C1 segment of cervical spinal cord (tissue), 14 donors: ENCODE results near the gene SENP7.
"Not testable (repeated sequence)": the region's sequence is repeated elsewhere in the genome, so short reads cannot be mapped to it uniquely, and the experiment has no call there.

ENCODE experiments used
- DNase-seq, 14 donors: peaks; one replicate each; lab custom pipeline; 2025; lab: John Stamatoyannopoulos, UW

Gene SENP7

DNA sequence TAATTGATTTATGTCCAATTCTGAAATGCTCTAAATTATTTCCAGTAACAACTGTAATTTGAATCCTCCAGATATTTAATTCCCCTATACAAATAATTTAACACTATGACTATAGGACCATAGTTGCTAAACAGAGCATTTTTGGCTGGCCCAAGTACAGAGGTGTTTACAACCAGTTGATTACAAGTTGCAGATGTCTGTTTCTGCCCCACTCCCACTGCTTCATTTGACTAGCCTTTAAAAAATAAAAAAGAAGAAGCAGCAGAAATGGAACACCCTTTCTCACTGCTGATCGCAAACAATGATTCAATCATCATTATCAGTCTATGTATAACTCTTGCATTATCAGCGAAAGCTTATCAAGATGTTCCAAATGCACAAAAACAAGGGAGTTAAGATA, 54.6 kb downstream of the SENP7 start:
- DNase-seq = no peak

DNA sequence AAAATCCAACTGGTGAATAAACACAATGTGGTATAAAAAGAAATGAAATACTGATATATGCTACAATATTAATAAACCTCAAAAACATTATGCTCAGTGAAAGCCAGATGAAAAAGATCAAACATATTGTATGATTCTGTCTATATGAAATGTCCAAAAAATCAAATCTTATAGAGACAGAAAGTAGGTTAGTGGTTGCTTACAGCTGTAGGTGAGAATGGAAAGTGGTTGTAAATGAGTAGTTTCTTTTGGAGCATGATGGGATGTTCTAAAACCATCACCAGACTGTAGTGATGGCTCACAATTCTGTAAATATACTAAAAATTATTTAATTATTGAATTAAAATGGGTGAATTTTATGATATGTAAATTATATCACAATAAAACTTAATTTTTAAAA, 58.4 kb downstream of the SENP7 start:
- DNase-seq = no peak

DNA sequence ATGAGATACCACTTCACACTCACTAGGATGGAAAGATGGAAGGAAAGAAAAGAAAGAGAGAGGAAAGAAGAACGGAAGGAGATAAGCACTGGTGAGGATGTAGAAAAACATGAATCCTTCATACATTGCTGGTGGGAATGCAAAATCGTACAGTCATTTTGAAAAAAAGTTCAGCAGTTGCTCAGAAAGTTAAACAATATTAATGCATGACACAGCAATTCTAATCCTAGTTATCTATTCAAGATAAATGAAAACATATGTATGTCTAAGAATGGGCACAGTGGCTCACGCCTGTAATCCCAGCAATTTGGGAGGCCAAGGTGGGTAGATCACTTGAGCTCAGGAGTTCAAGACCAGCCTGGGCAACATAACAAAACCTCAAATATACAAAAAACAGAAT, 59.1 kb downstream of the SENP7 start:
- DNase-seq = no peak

DNA sequence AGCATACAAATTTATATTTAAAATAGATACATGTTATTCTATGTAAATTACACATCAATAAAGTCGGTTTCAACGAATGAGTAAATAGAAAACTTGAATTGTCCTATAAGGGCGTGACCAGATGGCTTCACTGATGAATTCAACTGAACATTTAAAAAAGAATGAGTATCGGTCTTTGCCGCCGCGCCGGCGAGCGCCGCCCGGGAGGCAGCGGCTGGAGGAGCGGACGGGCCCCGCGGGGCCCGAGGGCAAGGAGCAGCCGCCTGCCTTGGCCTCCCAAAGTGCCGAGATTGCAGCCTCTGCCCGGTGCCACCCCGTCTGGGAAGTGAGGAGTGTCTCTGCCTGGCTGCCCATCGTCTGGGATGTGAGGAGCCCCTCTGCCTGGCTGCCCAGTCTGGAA, 74.4 kb downstream of the SENP7 start:
- DNase-seq = not testable (repeated sequence)

DNA sequence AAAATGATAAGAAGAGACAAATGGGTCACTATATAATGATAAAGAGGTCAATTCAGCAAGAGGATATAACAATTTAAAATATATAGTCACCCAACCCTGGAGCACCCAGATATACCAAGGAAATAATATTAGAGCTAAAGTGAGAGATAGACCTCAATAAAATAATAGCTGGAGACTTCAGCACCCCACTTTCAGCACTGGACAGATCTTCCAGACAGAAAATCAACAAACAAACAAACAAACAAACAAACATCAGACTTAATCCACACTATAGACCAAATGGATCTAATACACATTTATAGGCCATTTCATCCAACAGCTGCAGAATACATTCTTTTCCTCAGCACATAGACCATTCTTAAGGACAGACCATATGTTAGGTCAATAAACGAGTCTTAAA, 79.4 kb downstream of the SENP7 start:
- DNase-seq = no peak

DNA sequence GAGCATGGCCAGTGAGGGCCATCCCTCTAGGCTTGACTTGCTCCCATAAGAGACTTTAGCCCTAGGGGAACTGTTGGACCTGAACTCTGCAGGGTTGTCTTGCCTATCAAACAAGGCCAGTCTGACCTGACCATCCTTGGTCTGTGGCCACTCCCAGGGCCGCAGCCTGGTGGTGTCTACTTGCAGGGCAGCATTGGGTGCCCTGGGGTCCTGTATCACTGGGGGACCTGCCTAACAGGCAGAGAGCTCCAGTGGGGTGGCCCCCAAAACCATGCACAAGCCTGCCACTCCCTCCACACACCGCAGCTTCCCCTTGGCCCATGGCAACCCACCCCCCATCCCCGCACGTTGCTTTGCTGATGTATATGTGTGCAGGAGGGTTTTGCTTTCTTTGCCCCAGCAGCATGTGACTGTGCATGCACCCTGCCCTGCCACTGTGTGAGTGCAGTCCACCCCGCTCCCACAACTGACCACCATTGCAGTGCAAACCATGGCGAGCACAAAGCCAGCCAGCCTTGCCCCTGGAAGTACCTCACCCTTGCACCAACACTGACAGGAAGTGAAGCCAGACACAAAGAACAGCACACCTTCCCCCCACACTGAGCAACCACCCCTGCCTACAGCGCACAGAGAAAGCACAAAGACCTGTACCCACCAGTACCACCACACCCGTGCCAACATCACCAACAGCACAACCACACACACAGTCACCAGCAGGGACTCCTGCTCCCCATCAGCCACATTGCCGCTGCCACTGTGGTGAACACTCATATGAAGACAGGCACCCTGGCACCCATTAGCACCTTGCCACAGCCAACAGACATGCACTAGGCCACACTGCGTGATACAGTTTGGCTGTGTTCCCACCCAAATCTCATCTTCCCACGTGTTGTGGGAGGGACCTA, 88.8 kb downstream of the SENP7 start:
- no peak for DNase-seq

DNA sequence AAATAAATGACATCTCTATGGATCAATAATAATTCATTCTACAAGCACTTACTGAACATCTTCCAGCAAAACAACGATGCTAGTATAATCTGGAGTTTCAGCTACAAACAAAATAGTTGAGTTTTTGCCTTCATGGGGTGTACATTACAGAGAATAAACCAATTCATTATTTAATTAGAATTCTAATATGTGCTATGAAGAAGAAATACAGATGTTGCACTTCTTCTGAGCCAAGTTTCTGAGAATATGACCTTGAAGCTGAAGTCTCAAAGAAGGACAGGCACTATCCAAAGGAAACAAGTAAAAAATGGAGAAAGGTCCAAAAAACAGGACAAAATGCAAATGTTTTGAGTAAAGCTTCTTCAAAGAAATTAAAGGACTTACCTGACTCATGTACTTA, 94.2 kb downstream of the SENP7 start:
- no peak for DNase-seq

DNA sequence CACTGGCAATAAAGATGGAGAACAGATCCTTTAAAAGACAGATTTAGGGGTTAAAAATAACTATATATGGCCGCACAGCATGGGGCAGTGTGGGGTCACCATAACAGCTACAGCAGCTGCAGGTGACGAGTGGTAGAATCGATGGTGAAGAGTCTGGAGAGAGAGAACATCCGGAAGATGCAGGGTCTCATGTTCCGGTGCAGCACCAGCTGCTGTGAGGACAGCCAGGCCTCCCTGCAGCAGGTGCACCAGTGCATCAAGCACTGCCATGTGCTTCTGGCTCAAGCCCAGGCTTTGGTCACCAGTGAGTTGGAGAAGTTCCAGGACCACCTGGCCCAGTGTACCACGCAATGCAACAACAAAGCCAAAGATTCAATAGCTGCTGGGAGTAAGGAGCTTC, 98.9 kb downstream of the SENP7 start:
- no peak for DNase-seq

GRCh38 chr3:101413656-101414055, 99.4 kb downstream of the SENP7 start:
- no peak for DNase-seq

- no peak for DNase-seq
These were observed 121.5 kb downstream of the SENP7 start for GRCh38 chr3:101391413-101391950.

DNA sequence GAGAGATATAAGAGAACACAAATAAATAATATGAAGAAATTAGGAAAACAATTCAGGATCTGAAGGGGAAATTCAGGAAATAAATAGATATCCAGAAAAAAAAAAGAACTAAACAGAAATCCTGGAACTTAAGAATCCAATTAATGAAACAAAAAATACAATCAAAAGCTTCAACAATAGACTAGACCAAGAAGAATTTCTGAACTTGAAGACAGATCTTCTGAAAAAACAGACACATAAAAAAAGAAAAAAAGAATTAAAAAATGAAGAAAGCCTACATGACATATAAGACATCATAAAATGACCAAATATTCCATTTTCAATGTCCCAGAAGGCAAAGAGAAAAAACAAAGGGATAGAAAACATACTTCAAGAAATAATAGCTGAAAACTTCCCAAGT, 124.3 kb downstream of the SENP7 start:
- no peak for DNase-seq

GRCh38 chr3:101387351-101387750, 125.7 kb downstream of the SENP7 start:
- no peak for DNase-seq

DNA sequence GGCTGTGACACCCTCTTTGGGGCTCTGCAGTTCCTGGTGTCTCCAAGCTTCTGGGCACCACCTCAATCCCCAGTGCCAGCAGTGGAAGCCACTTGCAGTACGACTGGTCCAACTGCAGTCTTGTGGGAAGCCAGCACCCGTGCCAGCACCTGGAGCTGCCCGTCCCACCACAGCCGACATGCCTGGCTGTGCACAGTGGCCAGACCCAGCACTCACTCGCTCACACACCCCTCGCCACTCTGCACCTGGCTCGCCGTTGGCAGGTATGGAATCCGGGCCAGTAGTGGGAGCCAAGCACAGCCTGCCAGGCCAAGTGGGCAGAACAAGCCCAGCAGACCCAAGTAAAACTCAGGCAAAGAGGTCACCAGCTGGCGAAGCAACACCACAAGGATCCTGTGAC, 128.6 kb downstream of the SENP7 start:
- DNase-seq = no peak

- no peak for DNase-seq
These were observed 129.4 kb downstream of the SENP7 start for GRCh38 chr3:101383656-101384055.

DNA sequence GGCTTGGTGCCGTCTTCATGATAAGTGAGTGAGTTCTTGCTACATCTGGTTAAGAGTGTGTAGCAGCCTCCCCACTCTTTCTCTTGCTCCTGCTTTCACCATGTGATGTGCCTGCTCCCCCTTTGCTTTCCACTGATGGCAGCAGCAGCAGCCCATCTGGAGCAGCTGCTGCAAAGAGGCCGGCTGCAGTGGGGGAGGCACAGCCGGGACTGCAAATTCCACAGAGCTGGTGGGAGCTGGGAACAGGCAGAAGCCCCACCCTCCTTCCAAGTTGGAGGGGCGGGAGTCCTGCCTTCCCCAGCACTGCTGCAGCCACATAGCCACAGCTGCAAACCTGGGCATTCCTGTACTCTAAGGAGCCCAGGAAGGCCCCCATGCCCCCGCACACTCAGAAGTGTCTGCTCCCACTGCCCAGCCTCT, 129.8 kb downstream of the SENP7 start:
- no peak for DNase-seq

DNA sequence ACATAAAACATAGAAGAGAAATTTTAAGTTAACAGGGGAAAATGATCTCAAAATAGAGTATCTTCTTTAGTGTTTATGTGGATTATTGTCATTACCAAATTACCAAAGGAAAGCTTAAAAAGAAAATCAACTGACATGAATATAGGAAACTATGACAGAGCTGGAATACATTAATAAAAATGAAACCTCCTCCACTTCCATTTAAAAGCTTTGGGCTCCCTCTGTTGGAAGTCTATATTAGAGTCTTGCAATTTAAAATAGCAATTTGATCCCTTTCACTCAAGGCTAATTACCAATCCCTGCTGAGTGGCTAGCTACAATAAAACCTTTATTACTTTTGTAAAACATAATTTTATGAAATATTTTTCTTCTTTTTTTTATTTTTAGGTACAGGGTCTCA, 131.2 kb downstream of the SENP7 start:
- DNase-seq = no peak

DNA sequence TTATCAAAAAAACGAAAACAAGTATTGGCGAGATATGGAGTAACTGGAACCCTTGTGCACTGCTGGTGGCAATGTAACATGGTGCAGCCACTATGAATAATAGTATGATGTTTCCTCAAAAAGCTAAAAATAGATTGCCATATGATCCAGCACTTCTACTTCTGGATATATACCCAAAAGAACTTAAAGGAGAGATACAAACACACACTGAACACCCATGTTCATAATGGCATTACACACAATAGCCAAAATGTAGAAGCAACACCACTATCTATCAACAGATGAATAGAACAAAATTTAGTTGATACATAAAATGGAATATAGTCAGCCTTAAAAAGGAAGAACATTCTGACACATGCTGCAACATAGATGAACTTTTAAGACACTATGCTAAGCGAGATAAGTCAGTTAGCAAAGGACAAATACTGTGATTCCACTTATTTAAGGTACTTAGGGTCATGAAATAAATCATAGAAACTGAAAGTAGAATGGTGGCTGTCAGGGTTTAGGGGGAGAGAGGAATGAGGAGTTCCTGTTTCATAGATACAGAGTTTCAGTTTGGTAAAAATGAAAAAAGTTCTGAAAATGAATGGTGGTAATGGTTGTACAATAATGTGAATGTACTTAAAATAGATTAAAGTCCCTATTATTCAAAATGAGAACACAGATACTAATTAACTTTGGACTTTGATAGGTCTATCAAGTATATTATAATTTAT, 133.2 kb downstream of the SENP7 start:
- DNase-seq = no peak

GRCh38 chr3:101377796-101378195, 135.2 kb downstream of the SENP7 start:
- no peak for DNase-seq

- no peak for DNase-seq
These were observed 135.8 kb downstream of the SENP7 start for GRCh38 chr3:101377209-101377608.

- no peak for DNase-seq
These were observed 137.4 kb downstream of the SENP7 start for GRCh38 chr3:101375586-101375985.

GRCh38 chr3:101362406-101362805, 150.6 kb downstream of the SENP7 start:
- no peak for DNase-seq

DNA sequence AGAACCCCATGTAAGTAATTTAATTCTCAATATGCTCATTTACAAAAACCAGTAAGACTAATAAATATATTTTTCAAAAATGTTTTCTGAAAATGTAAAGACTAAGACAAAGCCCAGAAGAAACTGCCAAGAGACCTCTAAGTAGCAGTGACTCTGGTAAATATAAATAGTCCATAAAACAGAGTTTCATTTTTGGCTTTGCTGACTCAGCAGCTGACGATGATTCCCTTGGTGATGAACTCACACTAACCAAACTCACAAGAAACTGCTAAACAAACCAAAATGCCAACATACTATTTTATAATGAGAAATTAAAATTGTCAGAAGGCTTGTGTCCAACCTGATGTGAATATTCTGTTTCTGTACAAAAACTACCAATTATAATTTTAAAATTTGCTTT, 161.2 kb downstream of the SENP7 start:
- DNase-seq = no peak

DNA sequence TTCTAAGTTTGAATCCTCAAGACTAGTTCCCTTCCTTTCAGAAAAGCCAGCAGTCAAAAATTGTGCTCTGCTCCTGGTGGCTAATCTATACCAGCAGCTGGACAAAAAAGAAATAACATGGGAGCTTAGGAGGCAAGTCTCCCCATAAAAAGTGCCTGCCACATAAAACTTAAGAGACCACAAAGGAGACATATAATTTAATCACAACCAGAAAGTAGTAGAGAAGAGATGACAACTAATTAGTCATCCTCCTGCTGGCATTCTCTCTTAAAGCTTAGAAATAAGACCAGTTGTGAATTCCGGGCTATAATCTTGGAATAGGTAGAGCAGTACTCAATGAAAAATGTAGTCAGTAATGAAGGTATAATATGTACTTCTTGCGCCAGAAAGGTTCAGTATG, 172.4 kb downstream of the SENP7 start:
- DNase-seq = no peak
